HG03442 (cell line): ENCODE data around the gene CHMP4B.
A peak's percentile ranks its signal among the peaks of the same experiment; 100 is the strongest.

Experiments
- ATAC-seq: cut with Tn5 transposase; IDR thresholded peaks from one replicate; pipeline ENCODE4 v1.9.1; 2021; ENCODE audit warnings: mild to moderate bottlenecking, moderate library complexity; ENCODE audit not compliant: unreplicated experiment

Gene CHMP4B

GRCh38 chr20:33859751-33860150 lies 48.6 kb downstream of the CHMP4B start:
- no peak for ATAC-seq

GRCh38 chr20:33861458-33861857 lies 50.3 kb downstream of the CHMP4B start:
- ATAC-seq, result no peak

GRCh38 chr20:33862709-33863403 lies 51.7 kb downstream of the CHMP4B start:
- no peak for ATAC-seq

GRCh38 chr20:33863440-33864323 lies 52.5 kb downstream of the CHMP4B start:
- ATAC-seq, result no peak

GRCh38 chr20:33864324-33864963 lies 53.3 kb downstream of the CHMP4B start:
- ATAC-seq, result no peak

- ATAC-seq, result no peak
Observed at GRCh38 chr20:33865761-33866370, 54.7 kb downstream of the CHMP4B start.

- ATAC-seq, result no peak
Observed at GRCh38 chr20:33866398-33867100, 55.4 kb downstream of the CHMP4B start.

GRCh38 chr20:33868042-33868441 lies 56.9 kb downstream of the CHMP4B start:
- ATAC-seq, result no peak

- ATAC-seq, result no peak
Observed at GRCh38 chr20:33868595-33868994, 57.4 kb downstream of the CHMP4B start.

GRCh38 chr20:33869283-33869682 lies 58.1 kb downstream of the CHMP4B start:
- no peak for ATAC-seq

GRCh38 chr20:33871362-33871761 lies 60.2 kb downstream of the CHMP4B start:
- ATAC-seq, result no peak

- no peak for ATAC-seq
Observed at GRCh38 chr20:33874129-33874528, 63.0 kb downstream of the CHMP4B start.

- ATAC-seq, result peak; percentile 69
Observed at GRCh38 chr20:33875055-33875454, 63.9 kb downstream of the CHMP4B start.

- no peak for ATAC-seq
Observed at GRCh38 chr20:33875534-33876026, 64.4 kb downstream of the CHMP4B start.

GRCh38 chr20:33878583-33878982 lies 67.4 kb downstream of the CHMP4B start:
- ATAC-seq, result no peak

GRCh38 chr20:33880396-33880795 lies 69.2 kb downstream of the CHMP4B start:
- no peak for ATAC-seq

- ATAC-seq, result no peak
Observed at GRCh38 chr20:33881989-33882388, 70.8 kb downstream of the CHMP4B start.

- no peak for ATAC-seq
Observed at GRCh38 chr20:33882481-33882880, 71.3 kb downstream of the CHMP4B start.

- peak; percentile 66 for ATAC-seq
Observed at GRCh38 chr20:33883164-33883563, 72.0 kb downstream of the CHMP4B start.

GRCh38 chr20:33884633-33885032 lies 73.5 kb downstream of the CHMP4B start:
- ATAC-seq, result no peak
